GM21423 (cell line): ENCODE measurements around the gene CNOT1.
"Not testable (repeated sequence)": the region's sequence is repeated elsewhere in the genome, so short reads cannot be mapped to it uniquely, and the experiment has no call there.

Source experiments
- ATAC-seq: cut with Tn5 transposase; IDR thresholded peaks from one replicate; pipeline ENCODE4 v1.9.1; 2021; ENCODE audit warnings: mild to moderate bottlenecking, moderate library complexity; ENCODE audit not compliant: unreplicated experiment

CNOT1 gene

DNA sequence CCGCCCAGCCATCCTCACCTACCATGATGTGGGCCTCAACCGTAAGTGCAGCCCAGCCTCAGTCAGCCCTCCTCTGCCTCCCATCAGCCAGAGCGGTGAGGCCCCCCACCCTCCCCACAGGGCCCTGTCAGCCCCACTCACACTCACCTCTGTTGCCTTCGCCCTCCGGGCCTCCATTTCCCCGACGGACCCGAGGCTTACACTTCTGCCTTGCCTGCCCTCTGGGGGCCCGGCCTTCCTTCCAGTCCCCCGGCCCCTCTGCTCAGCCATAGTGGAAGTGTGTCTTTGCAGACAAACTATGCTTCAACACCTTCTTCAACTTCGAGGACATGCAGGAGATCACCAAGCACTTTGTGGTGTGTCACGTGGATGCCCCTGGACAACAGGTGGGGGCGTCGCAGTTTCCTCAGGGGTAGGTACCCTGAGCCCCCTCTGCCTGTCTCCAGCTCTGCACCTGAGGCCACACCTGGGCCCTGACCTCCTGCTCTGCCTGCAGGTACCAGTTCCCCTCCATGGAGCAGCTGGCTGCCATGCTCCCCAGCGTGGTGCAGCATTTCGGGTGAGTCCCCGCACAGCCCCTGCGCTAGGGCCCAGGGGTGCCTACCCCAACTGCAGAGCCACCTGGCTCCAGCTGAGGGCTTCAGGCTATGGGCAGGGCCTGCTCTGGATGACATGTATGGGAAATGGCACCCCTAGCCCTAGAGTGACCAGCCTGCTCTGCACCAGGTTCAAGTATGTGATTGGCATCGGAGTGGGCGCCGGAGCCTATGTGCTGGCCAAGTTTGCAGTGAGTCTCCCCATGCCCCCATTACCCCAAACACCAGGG lies 125.5 kb downstream of the CNOT1 start:
- no peak for ATAC-seq

GRCh38 chr16:58503166-58503862 lies 126.3 kb downstream of the CNOT1 start:
- no peak for ATAC-seq

- ATAC-seq = no peak
Observed at GRCh38 chr16:58502217-58502921, 127.3 kb downstream of the CNOT1 start.

DNA sequence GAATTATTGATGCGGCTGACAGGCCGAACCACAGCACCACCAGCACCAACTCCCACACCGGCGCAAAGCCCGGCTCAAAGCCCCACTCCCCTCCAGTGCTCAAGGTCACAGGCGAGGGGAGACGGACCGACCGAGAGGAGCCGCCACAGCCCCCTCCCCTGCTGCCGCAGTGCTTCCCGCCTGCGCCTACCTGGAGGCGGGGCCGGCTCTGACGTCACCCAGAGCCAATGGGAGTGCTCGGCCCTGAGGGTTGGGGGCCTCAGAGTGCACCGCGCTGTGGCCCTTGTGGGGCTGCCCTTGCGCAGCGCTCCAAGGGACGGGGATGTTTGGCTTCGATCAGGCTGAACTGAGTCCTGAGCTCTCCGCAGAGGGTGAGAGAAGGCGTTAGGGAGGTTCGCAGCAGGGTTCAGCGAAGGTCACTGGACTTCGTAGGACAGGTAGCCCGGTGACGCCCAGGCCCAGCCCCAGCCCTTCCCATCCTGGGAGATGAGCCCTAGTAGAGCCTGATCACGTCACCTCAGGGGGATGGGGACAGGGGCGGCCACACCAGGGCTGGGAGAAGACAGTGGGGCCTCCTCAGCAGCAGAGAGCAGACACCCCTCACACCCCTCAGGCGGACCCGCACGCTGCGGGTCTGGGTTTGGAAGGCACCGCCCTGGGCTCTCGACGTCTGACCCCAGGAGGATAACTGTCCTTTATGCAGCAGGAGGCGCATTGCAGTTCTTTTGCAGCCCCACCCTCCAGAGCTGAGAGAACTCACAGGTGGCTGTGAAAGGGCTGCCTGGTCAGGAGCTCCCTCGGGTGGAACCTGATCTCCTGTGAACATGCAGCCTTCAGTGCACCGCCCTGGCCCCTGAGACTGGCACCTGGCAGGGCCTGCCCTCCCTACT lies 128.1 kb downstream of the CNOT1 start:
- ATAC-seq = no peak

- no peak for ATAC-seq
Observed at GRCh38 chr16:58500430-58501241, 129.0 kb downstream of the CNOT1 start.

DNA sequence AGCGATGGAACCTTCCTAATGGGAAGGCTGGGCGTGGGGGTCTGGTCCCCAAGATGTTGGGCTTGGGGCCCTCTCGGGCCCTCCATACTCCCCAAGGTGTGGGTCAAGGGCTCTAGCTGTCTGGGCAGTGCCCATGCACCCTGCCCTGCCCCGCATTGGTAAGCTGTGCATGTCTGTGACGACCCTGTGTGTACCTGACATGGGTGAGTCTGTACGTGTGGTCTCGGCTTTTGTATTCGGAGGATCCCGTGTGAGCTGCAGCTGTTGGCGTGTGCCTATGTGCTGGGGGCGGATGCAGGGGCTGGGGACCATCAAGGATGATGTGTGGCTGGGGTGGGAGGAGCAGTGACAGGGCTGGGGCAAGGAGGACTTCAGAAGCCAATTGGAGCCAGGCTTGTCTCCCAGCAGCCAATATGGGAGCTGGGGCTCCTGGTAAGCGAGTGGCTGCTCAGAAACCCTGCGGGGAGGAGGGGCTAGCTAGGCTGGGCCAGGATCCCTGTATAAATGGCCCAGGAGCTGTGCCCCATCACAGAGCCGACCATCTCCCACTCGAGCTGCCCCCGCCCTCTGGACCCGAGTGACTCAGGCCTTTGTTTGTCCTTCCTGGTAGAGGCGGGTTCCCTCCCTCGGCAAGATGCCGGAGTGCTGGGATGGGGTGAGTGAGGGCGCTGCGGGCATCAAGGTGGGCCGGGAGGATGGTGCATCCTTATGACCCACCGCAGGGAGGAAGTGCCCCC lies 129.8 kb downstream of the CNOT1 start, which contains the start of gene NDRG4:
NDRG4 (plus strand) TSS at position 529 of the 737 bp plus-strand sequence; CDS start at position 635, 106 bp downstream.
- no peak for ATAC-seq

DNA sequence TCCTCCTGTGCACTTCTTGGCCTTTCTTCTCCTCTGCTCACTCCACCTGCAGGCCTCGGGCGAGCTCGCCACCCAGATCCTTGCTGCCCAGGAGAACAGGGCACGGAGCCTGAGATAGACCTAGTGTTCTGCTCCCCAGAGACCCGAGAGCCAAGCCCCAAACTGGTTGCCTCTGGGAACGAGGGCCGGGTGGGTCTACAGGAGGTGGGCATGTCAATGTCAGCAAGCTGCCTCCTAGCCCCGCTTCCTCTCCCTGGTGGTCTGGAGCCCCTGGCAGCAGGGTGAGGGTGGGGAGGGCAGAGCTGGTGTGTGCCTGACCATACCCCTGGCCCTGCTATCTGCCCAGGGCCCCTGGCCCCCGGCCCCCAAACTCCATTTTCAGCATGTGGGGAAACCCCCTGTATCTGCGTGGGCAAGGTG lies 130.5 kb downstream of the CNOT1 start:
- ATAC-seq = no peak

DNA sequence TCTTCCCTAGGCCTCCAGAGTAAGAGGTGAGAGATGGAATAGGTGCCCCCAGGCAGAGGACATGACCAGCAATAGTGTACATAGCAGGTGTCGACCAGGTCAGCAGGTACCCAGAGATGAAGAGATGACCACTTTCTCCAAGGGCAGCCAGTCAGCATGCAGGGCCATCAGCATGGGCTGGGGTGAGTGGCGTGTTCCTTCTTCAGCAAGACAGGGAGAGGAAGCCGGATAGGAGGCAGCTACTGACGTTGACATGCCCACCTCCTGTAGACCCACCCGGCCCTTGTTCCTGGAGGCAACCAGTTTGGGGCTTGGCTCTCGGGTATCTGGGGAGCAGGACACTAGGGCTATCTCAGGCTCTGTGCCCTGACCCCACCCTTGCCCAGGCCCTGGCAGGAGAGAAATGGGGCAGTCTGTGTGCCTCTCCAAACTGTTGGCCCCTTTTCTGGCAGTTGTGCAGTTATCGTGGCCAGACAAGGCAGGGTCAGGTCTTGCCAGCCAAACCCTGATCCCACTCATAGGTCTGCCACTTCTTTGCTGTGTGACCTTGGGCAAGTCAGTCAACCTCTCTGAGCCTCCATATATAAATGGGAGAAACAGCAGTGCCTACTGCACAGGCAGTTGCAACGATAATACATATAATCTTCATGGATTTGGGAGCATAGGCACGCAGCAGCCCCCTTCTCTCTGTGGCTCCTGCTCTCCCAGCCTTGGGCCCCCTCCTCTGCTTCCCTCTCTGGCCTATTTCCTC lies 131.1 kb downstream of the CNOT1 start:
- no peak for ATAC-seq

DNA sequence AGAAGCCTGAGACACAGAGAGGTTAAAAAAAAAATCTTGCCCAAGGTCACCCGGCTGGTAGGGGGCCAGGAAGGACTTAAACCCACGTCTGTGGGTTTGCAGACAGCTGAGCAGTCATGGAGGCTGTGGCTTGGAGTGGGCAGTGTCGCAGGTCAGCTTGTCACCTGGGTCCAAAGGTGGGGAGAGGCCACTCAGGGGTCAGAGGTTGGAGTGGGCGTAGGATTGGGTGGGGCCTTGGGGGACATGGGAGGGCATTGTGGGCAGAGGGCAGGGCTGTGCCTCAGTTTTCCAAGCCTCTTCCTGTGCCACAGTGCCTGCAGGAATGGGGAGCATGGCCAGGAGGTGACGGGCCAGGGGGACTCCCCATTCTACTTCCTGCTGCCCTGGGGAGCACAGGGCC lies 131.7 kb downstream of the CNOT1 start:
- no peak for ATAC-seq

- ATAC-seq = no peak
Observed at GRCh38 chr16:58497468-58497867, 132.2 kb downstream of the CNOT1 start.

GRCh38 chr16:58495521-58496331 lies 133.9 kb downstream of the CNOT1 start:
- no peak for ATAC-seq

GRCh38 chr16:58494981-58495520 lies 134.6 kb downstream of the CNOT1 start:
- ATAC-seq = peak; percentile 64

- ATAC-seq = no peak
Observed at GRCh38 chr16:58493756-58494431, 135.7 kb downstream of the CNOT1 start.

- ATAC-seq = no peak
Observed at GRCh38 chr16:58492735-58493134, 136.9 kb downstream of the CNOT1 start.

DNA sequence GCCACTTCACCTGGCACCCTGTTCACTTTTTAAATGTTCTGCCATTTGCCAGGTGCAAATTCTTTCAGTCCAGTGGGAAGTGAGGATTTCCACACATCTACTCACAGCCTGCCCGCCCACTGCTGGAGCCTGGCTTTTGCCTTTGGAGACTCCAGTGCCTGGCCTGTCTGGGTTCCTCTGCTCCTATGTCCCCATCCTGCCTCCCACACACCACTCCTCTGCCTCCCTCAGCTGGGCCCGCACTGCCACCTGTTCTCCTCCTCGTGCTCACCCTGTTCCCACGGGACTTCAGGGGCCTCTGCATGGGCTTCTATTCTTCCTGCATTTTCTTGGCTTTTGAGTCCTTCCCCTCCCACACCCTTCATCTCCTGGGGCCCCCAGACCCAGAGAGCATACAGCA lies 137.6 kb downstream of the CNOT1 start:
- no peak for ATAC-seq

DNA sequence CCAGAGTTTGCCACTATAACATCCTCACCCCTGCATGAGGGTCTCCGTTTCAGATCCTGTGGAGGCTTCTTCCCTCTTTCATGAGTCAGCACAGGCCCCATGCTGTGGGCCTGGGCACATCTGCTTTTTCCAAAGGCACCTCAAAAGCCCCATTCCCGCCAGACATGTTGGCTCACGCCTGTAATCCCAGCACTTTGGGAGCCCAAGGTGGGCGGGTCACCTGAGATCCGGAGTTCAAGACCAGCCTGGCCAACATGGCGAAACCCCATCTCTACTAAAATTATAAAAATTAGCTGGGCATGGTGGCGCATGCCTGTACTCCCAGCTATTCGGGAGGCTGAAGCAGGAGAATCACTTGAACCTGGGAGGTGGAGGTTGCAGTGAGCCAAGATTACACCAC lies 139.1 kb downstream of the CNOT1 start:
- not testable (repeated sequence) for ATAC-seq

DNA sequence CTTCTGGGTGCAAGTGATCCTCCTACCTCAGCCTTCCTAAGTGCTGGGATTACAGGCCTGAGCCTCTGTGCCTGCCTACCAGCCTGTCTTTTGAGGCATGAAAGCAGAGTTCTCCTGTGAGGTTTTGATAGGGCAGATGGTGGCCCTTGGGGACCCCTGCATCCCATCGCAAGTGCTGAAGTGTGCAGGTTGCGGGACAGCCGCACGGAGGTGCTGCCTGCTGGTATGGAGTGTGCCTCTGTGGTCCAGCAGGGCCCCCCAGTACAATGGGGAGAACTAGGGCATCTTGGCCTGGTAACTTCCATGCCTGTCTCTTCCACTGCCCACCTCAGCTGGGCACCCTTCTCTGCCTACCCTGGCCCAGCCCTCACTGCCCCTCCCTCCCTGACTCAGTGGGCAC lies 139.6 kb downstream of the CNOT1 start:
- no peak for ATAC-seq
